ENCODE measurements around the gene ABHD16A.

The ABHD16A gene

GRCh38 chr6:31669676-31670075, 33.4 kb downstream of the ABHD16A start, which contains the start of gene LY6G5B:
Gene LY6G5B, plus strand, starts transcription at chr6:31669976. Its CDS starts 975 bp downstream, at chr6:31670951.
- TF ChIP-seq, protein P1, sequence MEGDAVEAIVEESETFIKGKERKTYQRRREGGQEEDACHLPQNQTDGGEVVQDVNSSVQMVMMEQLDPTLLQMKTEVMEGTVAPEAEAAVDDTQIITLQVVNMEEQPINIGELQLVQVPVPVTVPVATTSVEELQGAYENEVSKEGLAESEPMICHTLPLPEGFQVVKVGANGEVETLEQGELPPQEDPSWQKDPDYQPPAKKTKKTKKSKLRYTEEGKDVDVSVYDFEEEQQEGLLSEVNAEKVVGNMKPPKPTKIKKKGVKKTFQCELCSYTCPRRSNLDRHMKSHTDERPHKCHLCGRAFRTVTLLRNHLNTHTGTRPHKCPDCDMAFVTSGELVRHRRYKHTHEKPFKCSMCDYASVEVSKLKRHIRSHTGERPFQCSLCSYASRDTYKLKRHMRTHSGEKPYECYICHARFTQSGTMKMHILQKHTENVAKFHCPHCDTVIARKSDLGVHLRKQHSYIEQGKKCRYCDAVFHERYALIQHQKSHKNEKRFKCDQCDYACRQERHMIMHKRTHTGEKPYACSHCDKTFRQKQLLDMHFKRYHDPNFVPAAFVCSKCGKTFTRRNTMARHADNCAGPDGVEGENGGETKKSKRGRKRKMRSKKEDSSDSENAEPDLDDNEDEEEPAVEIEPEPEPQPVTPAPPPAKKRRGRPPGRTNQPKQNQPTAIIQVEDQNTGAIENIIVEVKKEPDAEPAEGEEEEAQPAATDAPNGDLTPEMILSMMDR (IDR thresholded peaks at IDR 0.05; ENCODE audit: low read depth, low read length, missing control alignments), result no peak
- no peak within 1 kb of the TSS for H3K4me3 ChIP-seq (ENCODE audit: low read depth, low read length)
- in situ Hi-C loops (cut with HindIII; ENCODE audit: low sequenced_read_pairs), result no loop called here
- no peak for DNase-seq (ENCODE audit: low read depth)

DNA sequence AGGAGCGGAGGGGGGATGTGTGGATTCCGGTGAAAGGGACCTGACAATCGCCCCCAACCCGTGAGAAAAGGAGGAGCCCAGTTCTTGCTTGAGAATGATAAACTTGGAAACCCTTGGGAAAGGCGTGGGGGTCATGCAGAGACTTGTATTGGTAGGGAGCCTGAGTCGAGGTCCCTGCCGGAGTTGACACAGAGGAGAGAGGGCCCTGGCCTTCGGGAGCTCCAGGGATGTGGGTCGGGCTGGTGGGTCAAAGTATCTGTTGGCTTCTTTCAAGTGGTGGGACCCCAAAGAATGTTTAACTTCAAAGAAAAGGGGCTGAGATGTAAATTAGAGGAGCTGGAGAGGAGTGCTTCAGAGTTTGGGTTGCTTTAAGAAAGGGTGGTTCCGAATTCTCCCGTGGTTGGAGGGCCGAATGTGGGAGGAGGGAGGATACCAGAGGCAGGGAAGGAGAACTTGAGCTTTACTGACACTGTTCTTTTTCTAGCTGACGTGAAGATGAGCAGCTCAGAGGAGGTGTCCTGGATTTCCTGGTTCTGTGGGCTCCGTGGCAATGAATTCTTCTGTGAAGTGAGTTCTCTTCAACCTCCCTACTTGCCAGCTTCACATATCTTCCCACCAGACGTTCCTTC, 36.7 kb downstream of the ABHD16A start:
- in situ Hi-C loops (cut with HindIII; ENCODE audit: low sequenced_read_pairs), result no loop called here
- TF ChIP-seq, protein P1 (IDR thresholded peaks at IDR 0.05; ENCODE audit: low read depth, low read length, missing control alignments), result no peak
- peak overlapping the region; percentile 95 for H3K4me3 ChIP-seq (ENCODE audit: low read depth, low read length)
- DNase-seq (ENCODE audit: low read depth), result no peak

DNA sequence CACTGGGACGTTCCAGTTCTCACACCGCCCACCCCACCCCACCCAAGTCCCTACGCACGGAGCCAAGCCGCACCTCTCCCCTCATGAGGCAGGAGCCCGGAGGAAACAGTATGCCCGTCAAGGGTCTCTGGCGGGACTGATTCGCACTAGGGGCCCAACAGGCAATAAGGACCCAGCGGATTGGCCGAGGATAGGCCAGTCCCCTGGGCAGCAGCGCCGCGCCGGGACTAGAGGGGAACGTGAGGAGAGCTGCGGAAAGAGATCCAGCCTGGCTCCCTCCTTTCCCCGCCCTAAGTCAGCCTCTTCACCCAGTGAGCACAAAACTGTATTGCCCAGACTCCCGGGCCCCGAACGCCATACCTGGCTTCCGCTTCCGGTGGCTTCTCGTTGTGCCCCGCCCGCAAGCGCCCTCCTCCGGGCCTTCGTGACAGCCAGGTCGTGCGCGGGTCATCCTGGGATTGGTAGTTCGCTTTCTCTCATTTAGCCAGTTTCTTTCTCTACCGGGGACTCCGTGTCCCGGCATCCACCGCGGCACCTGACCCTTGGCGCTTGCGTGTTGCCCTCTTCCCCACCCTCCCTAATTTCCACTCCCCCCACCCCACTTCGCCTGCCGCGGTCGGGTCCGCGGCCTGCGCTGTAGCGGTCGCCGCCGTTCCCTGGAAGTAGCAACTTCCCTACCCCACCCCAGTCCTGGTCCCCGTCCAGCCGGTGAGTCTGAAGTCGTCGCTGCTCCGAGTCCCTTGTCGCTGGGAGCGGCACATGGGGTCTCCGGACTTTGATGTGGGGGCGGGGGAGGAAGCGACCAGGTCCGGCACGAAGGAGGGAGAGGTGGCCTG, 37.4 kb downstream of the ABHD16A start, which contains the start of gene CSNK2B:
TSS of gene CSNK2B (plus strand) at position 580 of the 836 bp plus-strand sequence. CDS start 752 bp downstream, outside the sequence.
- in situ Hi-C loops (cut with HindIII; ENCODE audit: low sequenced_read_pairs), result no loop called here
- H3K4me3 ChIP-seq (ENCODE audit: low read depth, low read length), result peak within 1 kb of the TSS; percentile 95
- DNase-seq (ENCODE audit: low read depth), result peak; percentile 91
- TF ChIP-seq, protein P1 (IDR thresholded peaks at IDR 0.05; ENCODE audit: low read depth, low read length, missing control alignments), result no peak

GRCh38 chr6:31664790-31665500, 38.2 kb downstream of the ABHD16A start, which contains the start of gene GPANK1:
Gene GPANK1, minus strand, starts transcription at chr6:31664997. Its CDS starts 519 bp downstream, at chr6:31664478.
- DNase-seq (ENCODE audit: low read depth), result peak; percentile 86
- in situ Hi-C loops (cut with HindIII; ENCODE audit: low sequenced_read_pairs), result no loop called here
- H3K4me3 ChIP-seq (ENCODE audit: low read depth, low read length), result peak within 1 kb of the TSS; percentile 95
- TF ChIP-seq, protein P1 (IDR thresholded peaks at IDR 0.05; ENCODE audit: low read depth, low read length, missing control alignments), result no peak

GRCh38 chr6:31663961-31664789, 38.9 kb downstream of the ABHD16A start:
- peak overlapping the region; percentile 95 for H3K4me3 ChIP-seq (ENCODE audit: low read depth, low read length)
- TF ChIP-seq, protein P1 (IDR thresholded peaks at IDR 0.05; ENCODE audit: low read depth, low read length, missing control alignments), result no peak
- peak; percentile 37 for DNase-seq (ENCODE audit: low read depth)
- in situ Hi-C loops (cut with HindIII; ENCODE audit: low sequenced_read_pairs), result no loop called here

Measured in astrocyte of the cerebellum (primary cell).